Right kidney (tissue), 1 donor: ENCODE measurements around the gene OSBPL9.
"Not testable (repeated sequence)": the region's sequence is repeated elsewhere in the genome, so short reads cannot be mapped to it uniquely, and the experiment has no call there.

Source experiments
- DNase-seq: peaks from one replicate; pipeline ENCODE4 v3.0.0-alpha.2; 2016

OSBPL9 gene

GRCh38 chr1:51708911-51709760 is 92.2 kb downstream of the OSBPL9 start:
- no peak for DNase-seq

- DNase-seq: no peak
These were observed 93.1 kb downstream of the OSBPL9 start for GRCh38 chr1:51709951-51710350.

- no peak for DNase-seq
These were observed 95.7 kb downstream of the OSBPL9 start for GRCh38 chr1:51712590-51712989.

GRCh38 chr1:51714374-51715019 is 97.6 kb downstream of the OSBPL9 start:
- DNase-seq: no peak

GRCh38 chr1:51715369-51715768 is 98.5 kb downstream of the OSBPL9 start:
- DNase-seq: no peak

GRCh38 chr1:51716746-51717145 is 99.9 kb downstream of the OSBPL9 start:
- DNase-seq: no peak

- DNase-seq: no peak
These were observed 101.0 kb downstream of the OSBPL9 start for GRCh38 chr1:51717842-51718241.

GRCh38 chr1:51719146-51719545 is 102.3 kb downstream of the OSBPL9 start:
- no peak for DNase-seq

- DNase-seq: no peak
These were observed 107.9 kb downstream of the OSBPL9 start for GRCh38 chr1:51724797-51725196.

- DNase-seq: no peak
These were observed 109.2 kb downstream of the OSBPL9 start for GRCh38 chr1:51726051-51726450.

- no peak for DNase-seq
These were observed 109.8 kb downstream of the OSBPL9 start for GRCh38 chr1:51726544-51727225.

GRCh38 chr1:51727366-51727765 is 110.5 kb downstream of the OSBPL9 start:
- DNase-seq: no peak

GRCh38 chr1:51728611-51729155 is 111.8 kb downstream of the OSBPL9 start:
- DNase-seq: no peak

- peak; percentile 83 for DNase-seq
These were observed 112.4 kb downstream of the OSBPL9 start for GRCh38 chr1:51729156-51729823.

- peak; percentile 80 for DNase-seq
These were observed 113.0 kb downstream of the OSBPL9 start for GRCh38 chr1:51729824-51730301.

- DNase-seq: no peak
These were observed 115.1 kb downstream of the OSBPL9 start for GRCh38 chr1:51731998-51732397.

- no peak for DNase-seq
These were observed 116.0 kb downstream of the OSBPL9 start for GRCh38 chr1:51732701-51733425.

GRCh38 chr1:51733426-51733774 is 116.5 kb downstream of the OSBPL9 start:
- not testable (repeated sequence) for DNase-seq

- no peak for DNase-seq
These were observed 117.1 kb downstream of the OSBPL9 start for GRCh38 chr1:51733793-51734522.

- DNase-seq: no peak
These were observed 118.2 kb downstream of the OSBPL9 start for GRCh38 chr1:51734896-51735745.
